ENCODE results near the gene DYNLL2. TPM values are rescaled to one million over a fixed set of nuclear protein-coding genes. Genes with fewer than 3 reads are reported as not detected.

The DYNLL2 gene
- total and polyA plus RNA-seq, 2 experiments from 2014 or later: 1.5 to 11.3 TPM

- no peak overlapping the region for H3K4me2 ChIP-seq (ENCODE audit: unreplicated experiment)
- H3K36me3 ChIP-seq (ENCODE audit: low read depth): no peaks in the 10 kb centered on the region
- WGBS, 2 experiments (ENCODE audit: low coverage in 1 of 2, low lambda C conversion rate in 2 of 2, missing lambda C conversion rate in 2 of 2): 91 to 100% methylated on average over 1 of the region's 1 CpG
- H2AFZ ChIP-seq: no peak overlapping the region
- H3K27me3 ChIP-seq (replicated peaks; ENCODE audit: insufficient read depth): no peaks in the 10 kb centered on the region
- no peaks in the 10 kb centered on the region for H3K9me3 ChIP-seq (ENCODE audit: low read depth)
- DNase-seq: no peak
- no peaks in the 10 kb centered on the region for H4K20me1 ChIP-seq (ENCODE audit: insufficient read depth)
- TF ChIP-seq EZH2phosphoT487 (IDR thresholded peaks at IDR 0.05; ENCODE audit: insufficient read depth, low read depth): no peak
- TF ChIP-seq EZH2 (IDR thresholded peaks at IDR 0.05; ENCODE audit: insufficient read depth, poor library complexity, severe bottlenecking): no peak
- H3K9me2 ChIP-seq (ENCODE audit: insufficient read depth): no peaks in the 10 kb centered on the region
- H3K4me1 ChIP-seq (ENCODE audit: insufficient read depth): no peaks in the 10 kb centered on the region
- no peak overlapping the region for H3K27ac ChIP-seq
- no peaks in the 10 kb centered on the region for H3F3A ChIP-seq (ENCODE audit: insufficient read depth)
- in situ Hi-C loops (cut with MboI): loop anchor here (10.0 kb wide), 1 partner anchor 90 kb away; no protein-coding TSS in a partner anchor
- no peak overlapping the region for H3K4me3 ChIP-seq
- no peak overlapping the region for H3K9ac ChIP-seq
- no peaks in the 10 kb centered on the region for H3K79me2 ChIP-seq (ENCODE audit: insufficient read depth)
Observed at GRCh38 chr17:58105093-58105492, 21.9 kb downstream of the DYNLL2 start.

GRCh38 chr17:58107306-58107705, 24.1 kb downstream of the DYNLL2 start:
- Histone ChIP-seq H3K36me3 (ENCODE audit: low read depth) (no peaks in the 10 kb centered on the region), H3K4me3 (no peak overlapping the region), H3K9me2 (ENCODE audit: insufficient read depth) (no peaks in the 10 kb centered on the region), H3K9ac (no peak overlapping the region), H2AFZ (no peak overlapping the region), H3K79me2 (ENCODE audit: insufficient read depth) (no peaks in the 10 kb centered on the region), H4K20me1 (ENCODE audit: insufficient read depth) (no peaks in the 10 kb centered on the region), H3K27me3 (replicated peaks; ENCODE audit: insufficient read depth) (no peaks in the 10 kb centered on the region), H3K27ac (no peak overlapping the region), H3F3A (ENCODE audit: insufficient read depth) (no peaks in the 10 kb centered on the region), H3K4me2 (ENCODE audit: unreplicated experiment) (no peak overlapping the region), H3K9me3 (ENCODE audit: low read depth) (no peaks in the 10 kb centered on the region), H3K4me1 (ENCODE audit: insufficient read depth) (no peaks in the 10 kb centered on the region)
- TF ChIP-seq EZH2phosphoT487 (IDR thresholded peaks at IDR 0.05; ENCODE audit: insufficient read depth, low read depth): no peak
- TF ChIP-seq EZH2 (IDR thresholded peaks at IDR 0.05; ENCODE audit: insufficient read depth, poor library complexity, severe bottlenecking): no peak
- in situ Hi-C loops (cut with MboI): loop anchor here (10.0 kb wide), 1 partner anchor 93 kb away; no protein-coding TSS in a partner anchor
- 4 to 10% methylated on average over 1 of the region's 1 CpG for WGBS, 2 experiments (ENCODE audit: low coverage in 1 of 2, low lambda C conversion rate in 2 of 2, missing lambda C conversion rate in 2 of 2)
- DNase-seq: no peak

- WGBS, 2 experiments (ENCODE audit: low coverage in 1 of 2, low lambda C conversion rate in 2 of 2, missing lambda C conversion rate in 2 of 2): 93 to 96% methylated on average over 1 of the region's 1 CpG
- DNase-seq: no peak
- no peak overlapping the region for H3K27ac ChIP-seq
- H3K9ac ChIP-seq: no peak overlapping the region
- H3K79me2 ChIP-seq (ENCODE audit: insufficient read depth): no peaks in the 10 kb centered on the region
- no peaks in the 10 kb centered on the region for H3K9me3 ChIP-seq (ENCODE audit: low read depth)
- no peaks in the 10 kb centered on the region for H3K36me3 ChIP-seq (ENCODE audit: low read depth)
- no peaks in the 10 kb centered on the region for H3F3A ChIP-seq (ENCODE audit: insufficient read depth)
- TF ChIP-seq EZH2phosphoT487 (IDR thresholded peaks at IDR 0.05; ENCODE audit: insufficient read depth, low read depth): no peak
- no peak for TF ChIP-seq EZH2 (IDR thresholded peaks at IDR 0.05; ENCODE audit: insufficient read depth, poor library complexity, severe bottlenecking)
- no peaks in the 10 kb centered on the region for H3K27me3 ChIP-seq (replicated peaks; ENCODE audit: insufficient read depth)
- no peak overlapping the region for H3K4me2 ChIP-seq (ENCODE audit: unreplicated experiment)
- no peaks in the 10 kb centered on the region for H3K9me2 ChIP-seq (ENCODE audit: insufficient read depth)
- no peak overlapping the region for H2AFZ ChIP-seq
- in situ Hi-C loops (cut with MboI): loop anchor here (10.0 kb wide), 1 partner anchor 94 kb away; no protein-coding TSS in a partner anchor
- no peaks in the 10 kb centered on the region for H4K20me1 ChIP-seq (ENCODE audit: insufficient read depth)
- no peak overlapping the region for H3K4me3 ChIP-seq
- H3K4me1 ChIP-seq (ENCODE audit: insufficient read depth): no peaks in the 10 kb centered on the region
Observed at GRCh38 chr17:58109197-58109596, 26.0 kb downstream of the DYNLL2 start.

- TF ChIP-seq EZH2 (IDR thresholded peaks at IDR 0.05; ENCODE audit: insufficient read depth, poor library complexity, severe bottlenecking): no peak
- no peak for TF ChIP-seq EZH2phosphoT487 (IDR thresholded peaks at IDR 0.05; ENCODE audit: insufficient read depth, low read depth)
- Histone ChIP-seq H3K4me3 (no peak overlapping the region), H3K4me1 (ENCODE audit: insufficient read depth) (no peaks in the 10 kb centered on the region), H3K9me2 (ENCODE audit: insufficient read depth) (no peaks in the 10 kb centered on the region), H3K9me3 (ENCODE audit: low read depth) (no peaks in the 10 kb centered on the region), H3K4me2 (ENCODE audit: unreplicated experiment) (no peak overlapping the region), H2AFZ (no peak overlapping the region), H3K36me3 (ENCODE audit: low read depth) (no peaks in the 10 kb centered on the region), H3K9ac (no peak overlapping the region), H3K27ac (no peak overlapping the region), H3K79me2 (ENCODE audit: insufficient read depth) (no peaks in the 10 kb centered on the region), H3F3A (ENCODE audit: insufficient read depth) (no peaks in the 10 kb centered on the region), H4K20me1 (ENCODE audit: insufficient read depth) (no peaks in the 10 kb centered on the region), H3K27me3 (replicated peaks; ENCODE audit: insufficient read depth) (no peaks in the 10 kb centered on the region)
- WGBS, 2 experiments (ENCODE audit: low coverage in 1 of 2, low lambda C conversion rate in 2 of 2, missing lambda C conversion rate in 2 of 2): 69 to 71% methylated on average over 5 of the region's 5 CpGs
- DNase-seq: no peak
- in situ Hi-C loops (cut with MboI): no loop called here
Observed at GRCh38 chr17:58110012-58110411, 26.8 kb downstream of the DYNLL2 start.

- Histone ChIP-seq H2AFZ (no peak overlapping the region), H3K79me2 (ENCODE audit: insufficient read depth) (no peaks in the 10 kb centered on the region), H3F3A (ENCODE audit: insufficient read depth) (no peaks in the 10 kb centered on the region), H3K9me3 (ENCODE audit: low read depth) (no peaks in the 10 kb centered on the region), H4K20me1 (ENCODE audit: insufficient read depth) (no peaks in the 10 kb centered on the region), H3K4me1 (ENCODE audit: insufficient read depth) (no peaks in the 10 kb centered on the region), H3K36me3 (ENCODE audit: low read depth) (no peaks in the 10 kb centered on the region), H3K9ac (no peak overlapping the region), H3K27ac (no peak overlapping the region), H3K27me3 (replicated peaks; ENCODE audit: insufficient read depth) (no peaks in the 10 kb centered on the region), H3K4me3 (no peak overlapping the region), H3K9me2 (ENCODE audit: insufficient read depth) (no peaks in the 10 kb centered on the region), H3K4me2 (ENCODE audit: unreplicated experiment) (no peak overlapping the region)
- no peak for DNase-seq
- 59 to 62% methylated on average over 3 of the region's 3 CpGs for WGBS, 2 experiments (ENCODE audit: low coverage in 1 of 2, low lambda C conversion rate in 2 of 2, missing lambda C conversion rate in 2 of 2)
- in situ Hi-C loops (cut with MboI): no loop called here
- TF ChIP-seq EZH2 (IDR thresholded peaks at IDR 0.05; ENCODE audit: insufficient read depth, poor library complexity, severe bottlenecking): no peak
Observed at GRCh38 chr17:58111676-58112075, 28.5 kb downstream of the DYNLL2 start.

Data from GM23248 (cell line).